HG03439 (cell line): ENCODE measurements around the gene SIRPD.
"Not testable (repeated sequence)": the region's sequence is repeated elsewhere in the genome, so short reads cannot be mapped to it uniquely, and the experiment has no call there.

Source experiments
- ATAC-seq: cut with Tn5 transposase; IDR thresholded peaks from one replicate; pipeline ENCODE4 v1.9.1; 2021; ENCODE audit warnings: mild to moderate bottlenecking, moderate library complexity; ENCODE audit not compliant: unreplicated experiment

The SIRPD gene

GRCh38 chr20:1557605-1558004 lies at the start of gene SIRPD:
TSS of gene SIRPD (minus strand) at chr20:1557705. CDS start at chr20:1557653, 52 bp downstream.
- ATAC-seq, result no peak

DNA sequence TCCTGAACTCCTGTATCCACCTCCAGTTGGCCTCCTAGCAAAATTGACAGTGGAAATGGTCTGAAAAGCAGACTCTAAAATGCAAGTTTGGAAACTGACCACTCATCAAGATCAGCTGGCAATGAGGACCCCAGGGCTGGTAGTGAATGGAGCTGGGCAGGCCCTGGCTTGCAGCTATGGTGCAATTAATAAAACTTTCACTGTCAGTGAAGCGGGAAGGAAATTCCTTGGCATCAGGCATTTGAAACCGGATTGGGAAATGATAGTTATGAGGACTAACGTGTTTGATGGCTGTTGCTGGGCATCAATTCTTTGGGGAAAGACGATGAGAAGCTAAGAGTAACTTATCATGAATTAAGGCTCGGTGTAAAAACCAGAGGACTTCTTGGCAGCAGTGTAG lies 43.2 kb upstream of the SIRPD start:
- ATAC-seq, result no peak

DNA sequence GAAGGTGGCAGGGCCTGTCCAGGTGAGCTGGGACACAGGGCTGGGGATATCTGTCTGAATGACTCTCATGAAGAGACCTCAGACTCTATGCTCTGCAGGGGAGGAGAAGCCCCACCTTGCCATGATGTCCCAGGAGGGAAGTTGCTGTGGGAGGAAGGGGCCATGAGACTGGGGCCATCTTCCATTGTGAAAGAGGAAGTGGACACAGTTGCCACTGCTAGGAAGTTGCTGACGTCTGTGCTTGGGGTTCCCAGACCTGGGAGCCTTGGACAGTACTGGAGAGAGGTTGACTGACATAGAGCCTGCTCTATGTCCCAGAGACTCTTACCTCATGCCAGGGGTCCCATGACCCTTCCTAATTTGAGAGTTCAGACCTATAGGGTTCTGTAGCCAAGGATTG lies 37.8 kb upstream of the SIRPD start:
- no peak for ATAC-seq

GRCh38 chr20:1588533-1589460 lies 31.3 kb upstream of the SIRPD start:
- ATAC-seq, result no peak

GRCh38 chr20:1587781-1588532 lies 30.5 kb upstream of the SIRPD start:
- no peak for ATAC-seq

DNA sequence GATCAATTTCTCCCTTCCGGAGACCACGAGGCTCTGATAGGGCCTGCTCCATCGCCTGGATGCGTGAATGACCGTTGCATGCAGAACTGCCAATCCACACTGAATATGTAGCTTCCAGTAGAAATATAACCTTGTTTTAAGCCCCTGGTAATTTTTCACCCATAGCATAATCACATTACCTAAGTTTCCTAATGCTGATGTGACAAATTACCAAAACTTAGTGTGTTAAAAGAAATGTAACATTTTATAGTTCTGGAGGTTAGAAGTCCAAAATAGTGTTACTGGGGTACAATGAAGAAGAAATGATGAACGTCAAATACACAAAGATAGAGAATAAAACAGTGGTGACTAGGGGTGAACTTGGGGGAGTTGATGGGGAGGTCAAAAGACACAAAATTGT lies 22.0 kb upstream of the SIRPD start:
- no peak for ATAC-seq

- no peak for ATAC-seq
Observed at GRCh38 chr20:1577906-1578305, 20.4 kb upstream of the SIRPD start.

GRCh38 chr20:1577313-1577712 lies 19.8 kb upstream of the SIRPD start:
- ATAC-seq, result not testable (repeated sequence)

- ATAC-seq, result no peak
Observed at GRCh38 chr20:1576641-1577040, 19.1 kb upstream of the SIRPD start.

- ATAC-seq, result not testable (repeated sequence)
Observed at GRCh38 chr20:1576003-1576402, 18.5 kb upstream of the SIRPD start.

DNA sequence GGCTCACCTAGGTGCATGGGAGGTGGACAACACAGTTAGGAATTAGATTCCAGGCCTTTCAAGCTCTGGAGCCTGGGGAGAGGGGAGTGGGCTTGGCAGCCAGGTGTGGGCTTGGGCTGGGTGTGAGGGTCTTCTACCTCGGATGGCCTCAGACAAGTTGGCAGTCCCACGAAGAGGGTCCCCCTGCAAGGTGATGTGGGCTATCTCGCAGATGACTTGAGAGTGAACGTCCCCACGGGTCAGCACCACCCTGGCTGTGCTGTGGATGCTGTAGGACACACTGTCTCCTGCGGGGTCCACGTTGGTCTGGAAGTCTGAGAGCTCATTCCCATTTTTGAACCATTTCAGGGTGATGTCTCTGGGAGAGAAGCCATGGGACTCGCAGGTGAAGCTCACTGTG lies 14.1 kb upstream of the SIRPD start:
- ATAC-seq, result not testable (repeated sequence)

DNA sequence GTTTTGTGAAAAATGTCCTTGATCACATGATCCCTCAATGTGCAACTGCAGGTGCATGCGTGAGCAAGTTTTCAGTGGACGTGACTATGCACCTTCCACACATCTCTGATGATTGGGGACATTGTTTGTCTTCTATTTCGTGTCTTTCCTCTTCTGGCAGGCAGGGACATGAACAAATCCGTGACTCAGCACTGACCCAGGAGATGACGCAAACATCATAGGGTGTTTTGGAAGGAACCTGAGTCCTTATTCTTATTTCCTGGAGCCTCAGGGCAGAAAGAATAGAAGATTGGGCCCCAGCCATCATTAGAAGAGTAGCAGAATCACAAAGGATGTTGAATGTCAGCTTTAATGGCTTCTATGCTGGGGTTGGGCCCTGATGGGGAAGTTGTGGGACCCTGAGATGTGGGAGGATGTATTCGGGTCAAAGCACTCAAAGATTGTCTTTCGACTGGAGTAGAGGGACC lies 11.9 kb upstream of the SIRPD start:
- no peak for ATAC-seq

GRCh38 chr20:1568163-1568490 lies 10.6 kb upstream of the SIRPD start:
- ATAC-seq, result no peak

- ATAC-seq, result no peak
Observed at GRCh38 chr20:1567392-1568162, 10.1 kb upstream of the SIRPD start.

DNA sequence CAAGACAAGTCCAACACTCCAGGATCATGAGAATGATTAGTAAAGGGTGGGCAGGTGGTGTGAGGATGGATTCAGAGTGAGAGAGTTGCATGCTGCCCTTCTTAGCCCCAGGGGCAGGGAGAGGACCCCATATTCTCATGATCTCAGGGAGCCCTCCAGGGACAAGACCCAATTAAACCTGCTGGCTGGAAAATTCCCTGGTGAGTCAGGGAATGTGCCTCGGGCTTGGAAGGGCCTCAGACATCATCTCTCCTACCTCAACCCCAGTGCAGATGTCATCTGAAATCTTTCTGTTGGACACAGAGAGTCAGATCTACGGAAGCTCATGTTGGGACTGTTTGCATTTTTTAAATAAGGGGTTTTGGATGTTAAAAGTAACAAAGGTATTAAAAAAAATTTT lies 9.2 kb upstream of the SIRPD start:
- ATAC-seq, result no peak

GRCh38 chr20:1565461-1565860 lies 8.0 kb upstream of the SIRPD start:
- ATAC-seq, result no peak

DNA sequence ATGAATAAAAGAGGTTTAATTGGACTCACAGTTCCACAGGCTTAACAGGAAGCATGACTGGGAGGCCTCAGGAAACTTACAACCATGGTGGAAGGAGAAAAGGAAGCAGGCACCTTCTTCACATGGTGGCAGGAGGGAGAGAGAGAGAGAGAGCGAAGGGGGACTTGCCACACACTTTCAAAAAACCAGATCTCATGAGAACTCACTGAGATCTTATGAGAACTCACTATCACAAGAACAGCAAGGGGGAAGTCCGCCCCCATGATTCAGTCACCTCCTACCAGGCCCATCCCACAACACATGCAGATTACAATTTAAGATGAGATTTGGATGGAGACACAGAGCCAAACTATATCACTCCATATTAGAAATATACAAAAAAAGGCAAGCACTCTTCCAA lies 6.1 kb upstream of the SIRPD start:
- ATAC-seq, result no peak

DNA sequence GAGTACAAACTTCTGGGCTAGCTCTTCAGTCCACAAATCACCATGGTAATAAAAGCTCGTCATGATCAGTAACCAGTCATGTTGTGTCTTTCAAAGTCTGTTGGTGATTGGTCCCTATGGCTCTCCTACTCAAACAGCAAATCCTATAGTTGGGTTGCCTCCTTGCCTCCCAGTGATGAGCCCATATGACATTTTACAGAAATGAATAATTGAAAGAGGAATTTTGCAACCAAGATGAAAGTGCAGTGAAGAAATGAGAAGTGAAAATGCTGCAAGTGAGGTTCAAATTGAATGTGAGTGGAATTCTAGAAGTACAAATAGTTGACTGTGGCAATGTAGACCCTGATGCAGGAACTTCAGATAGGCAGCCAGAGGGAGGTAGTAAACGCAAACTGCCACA lies 5.1 kb upstream of the SIRPD start:
- no peak for ATAC-seq

DNA sequence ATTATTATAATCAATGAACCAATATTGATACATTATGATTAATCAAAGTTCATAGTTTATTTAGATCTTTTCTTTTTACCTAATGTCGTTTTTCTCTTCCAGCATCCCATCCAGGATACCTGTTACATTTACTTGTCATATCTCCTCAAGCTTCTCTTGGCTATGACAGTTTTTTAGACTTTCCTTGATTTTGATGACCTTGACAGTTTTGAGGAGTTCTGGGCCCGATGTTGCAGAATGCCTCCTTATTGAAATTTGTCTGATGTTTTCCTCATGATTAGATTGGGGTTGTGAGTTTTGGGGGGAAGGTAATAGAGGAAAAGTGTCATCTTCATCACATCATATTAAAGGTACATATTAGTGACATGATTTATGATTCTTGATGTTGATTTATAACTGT lies 3.8 kb upstream of the SIRPD start:
- no peak for ATAC-seq

DNA sequence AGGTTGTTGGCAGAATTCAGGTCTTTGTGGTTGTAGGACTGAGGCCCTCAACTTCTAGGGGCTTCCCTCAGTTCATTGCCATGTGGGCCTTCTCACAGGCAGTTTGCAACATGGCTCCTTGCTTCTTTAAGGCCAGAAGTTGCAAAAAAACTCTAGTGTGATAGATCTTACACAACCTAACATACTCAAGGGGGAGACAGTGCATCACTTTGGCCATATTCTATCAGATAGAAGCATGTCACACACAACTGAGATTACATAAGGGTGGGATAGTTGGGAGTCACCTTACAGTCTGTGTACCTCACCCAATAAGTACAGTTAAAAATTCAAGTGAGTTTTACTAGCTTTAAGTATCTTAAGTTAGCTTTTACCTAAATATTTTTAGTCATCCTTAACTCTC lies 1.6 kb downstream of the SIRPD start:
- ATAC-seq, result no peak

DNA sequence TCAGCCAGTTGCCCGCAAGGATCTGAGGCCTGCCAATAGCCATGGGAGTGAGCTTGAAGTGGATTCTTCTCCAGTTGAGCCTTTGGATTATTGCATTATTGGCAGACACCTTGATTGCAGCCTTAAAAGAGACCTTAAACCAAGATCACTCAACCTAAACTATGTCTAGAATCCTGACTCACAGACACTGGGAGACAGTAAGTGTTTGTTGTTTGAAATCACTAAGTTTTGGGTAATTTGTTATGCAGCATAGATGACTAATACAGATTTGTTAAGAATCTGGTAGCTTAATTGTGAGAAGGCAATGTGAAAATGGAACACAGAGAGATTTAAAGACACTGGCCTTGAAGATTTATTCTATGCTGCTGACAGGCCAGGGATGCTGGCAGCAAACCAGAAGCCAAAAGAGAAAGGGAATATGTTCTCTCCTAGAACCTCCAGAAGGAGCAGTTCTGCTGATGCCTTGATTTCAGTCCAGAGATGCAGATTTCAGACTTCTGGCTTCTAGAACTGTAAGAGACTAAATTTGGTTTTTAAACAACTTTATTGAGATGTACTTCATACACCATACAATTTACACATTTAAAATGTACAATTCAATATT lies 17.6 kb downstream of the SIRPD start:
- ATAC-seq, result no peak
